ENCODE results near the gene GRM4.
"Not testable (repeated sequence)": the region's sequence is repeated elsewhere in the genome, so short reads cannot be mapped to it uniquely, and the experiment has no call there.

Gene GRM4

GRCh38 chr6:34020278-34020677, 125.6 kb downstream of the GRM4 start:
- DNase-seq: no peak

DNA sequence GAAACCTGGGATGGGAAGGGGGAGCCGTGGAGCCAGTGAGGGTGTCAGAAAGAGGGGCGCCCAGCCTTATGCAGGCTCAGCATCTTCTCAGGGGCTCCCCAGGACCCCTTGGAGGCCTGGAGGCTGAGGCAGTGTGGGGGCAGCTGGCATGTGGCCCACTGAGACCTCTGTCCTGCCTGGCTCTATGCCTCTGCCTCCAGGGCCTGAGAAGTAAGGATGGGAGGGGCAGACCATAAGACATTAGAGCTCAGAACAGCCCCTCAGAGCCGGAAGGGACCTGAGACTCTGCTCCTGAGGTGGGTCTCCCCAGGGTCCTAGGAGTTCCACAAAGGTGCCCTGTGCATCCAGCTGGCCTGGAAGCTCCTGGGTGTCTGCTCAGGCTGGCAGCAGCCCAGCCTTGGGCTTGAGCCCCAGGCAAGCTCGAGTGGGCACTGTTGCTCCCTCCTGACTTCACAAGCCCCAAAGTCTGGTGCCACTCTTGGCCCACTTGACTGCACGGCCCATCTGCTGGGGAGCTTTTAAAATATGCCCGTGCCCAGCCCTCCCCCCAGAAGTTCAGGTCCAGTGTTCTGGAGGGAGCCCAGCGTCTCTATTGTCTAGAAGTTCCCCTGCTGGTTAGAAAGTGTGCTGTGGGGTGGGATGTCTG, 126.8 kb downstream of the GRM4 start:
- DNase-seq: no peak

DNA sequence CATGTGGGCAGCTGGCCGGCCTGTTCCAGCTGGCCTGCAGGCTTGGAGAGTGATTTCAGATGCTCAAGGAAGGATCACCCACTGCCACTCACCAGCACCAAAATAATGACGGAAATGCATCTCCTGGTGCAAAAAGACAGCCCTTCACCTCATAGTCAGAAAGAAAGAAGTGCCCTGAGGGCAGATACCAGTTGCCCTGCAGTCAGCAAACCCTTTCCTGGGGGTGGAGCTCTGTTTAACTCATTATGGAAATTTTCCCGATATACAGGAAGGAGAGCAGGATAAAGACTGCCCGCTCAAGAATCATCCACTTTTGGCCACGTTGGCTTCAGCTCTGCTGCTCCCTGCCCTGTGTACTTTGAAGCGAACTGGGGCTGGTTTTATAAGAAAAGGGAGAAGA, 127.9 kb downstream of the GRM4 start:
- no peak for DNase-seq

DNA sequence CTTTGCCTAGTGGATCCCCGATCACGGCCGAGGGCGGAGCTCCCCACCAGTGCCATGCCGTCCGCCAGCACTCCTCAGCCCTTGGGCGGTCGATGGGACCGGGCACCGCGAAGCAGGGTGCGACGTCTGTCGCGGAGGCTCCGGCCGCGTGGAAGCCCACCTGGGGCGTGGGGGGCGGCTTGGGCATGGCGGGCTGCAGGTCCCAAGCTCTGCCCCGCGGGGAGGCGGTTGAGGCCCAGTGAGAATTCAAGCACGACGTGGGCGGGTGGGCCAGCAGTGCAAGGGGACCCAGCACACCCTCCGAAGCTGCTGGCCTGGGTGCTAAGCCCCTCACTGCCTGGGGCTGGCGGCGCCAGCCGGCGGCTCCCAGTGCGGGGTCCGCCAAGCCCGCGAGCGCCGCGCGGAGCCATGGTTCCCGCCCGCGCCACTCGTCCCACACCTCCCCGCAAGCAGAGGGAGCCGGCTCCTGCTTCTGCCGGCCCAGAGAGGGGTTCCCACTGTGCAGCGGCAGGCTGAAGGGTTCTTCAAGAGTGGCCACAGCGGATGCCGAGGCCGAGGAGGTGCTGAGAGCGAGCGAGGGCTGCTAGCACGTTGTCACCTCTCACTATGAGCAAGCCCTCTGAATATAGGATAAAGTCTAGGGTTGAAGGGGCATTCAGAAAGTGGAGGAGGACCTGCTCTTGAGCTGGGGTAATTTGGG, 128.6 kb downstream of the GRM4 start:
- DNase-seq: no peak

DNA sequence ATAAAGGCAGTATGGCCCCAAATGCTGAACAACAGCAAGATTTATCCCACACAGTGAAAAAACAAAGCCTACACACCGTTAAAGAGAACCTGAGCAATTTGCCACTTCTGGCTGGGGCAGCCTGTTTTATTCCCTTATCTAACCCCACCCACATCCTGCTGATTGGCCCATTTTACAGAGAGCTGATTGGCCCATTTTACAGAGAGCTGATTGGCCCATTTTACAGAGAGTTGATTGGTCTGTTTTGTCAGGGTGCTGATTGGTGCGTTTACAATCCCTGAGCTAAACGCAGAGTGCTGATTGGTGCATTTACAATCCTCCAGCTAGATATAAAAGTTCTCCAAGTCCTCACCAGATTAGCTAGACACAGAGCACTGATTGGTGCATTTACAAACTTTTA, 129.3 kb downstream of the GRM4 start:
- DNase-seq: not testable (repeated sequence)

DNA sequence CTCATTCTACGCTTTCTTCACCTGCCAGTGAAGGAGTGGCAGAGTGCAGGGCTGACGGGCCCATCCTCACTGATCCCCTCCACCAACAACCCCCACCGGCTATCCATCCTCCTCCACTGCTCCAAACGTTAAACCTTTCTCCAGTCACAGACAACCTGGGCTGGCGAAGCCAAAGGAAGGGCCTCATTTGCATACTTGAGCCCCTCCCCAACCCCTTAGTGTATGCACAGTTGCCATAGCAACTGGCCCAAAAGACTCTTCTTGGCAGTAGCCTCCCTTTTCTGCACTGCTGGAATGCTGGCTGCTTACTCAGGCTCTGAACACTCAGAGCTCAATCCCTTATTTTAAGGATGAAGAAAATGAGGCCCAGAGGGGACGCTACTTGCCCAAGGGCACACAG, 130.3 kb downstream of the GRM4 start:
- no peak for DNase-seq

DNA sequence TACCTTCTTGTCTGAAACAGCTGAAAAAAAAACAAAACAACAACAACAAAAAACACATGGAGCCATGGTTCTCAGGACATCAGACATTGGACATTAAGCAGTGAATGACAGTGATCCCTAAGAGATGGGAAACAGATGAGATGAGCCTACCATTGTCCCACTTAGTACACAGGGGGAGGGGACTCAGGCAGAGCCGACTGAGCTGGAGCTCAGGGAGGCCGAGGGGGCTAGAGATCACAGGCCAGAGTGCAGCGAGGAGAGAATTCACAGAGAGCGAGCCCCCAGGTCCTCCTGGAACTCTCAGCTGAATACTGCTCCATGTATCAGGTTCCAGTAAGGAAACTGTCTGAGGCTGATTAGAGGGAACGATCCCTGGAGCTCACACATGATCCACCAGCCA, 134.6 kb downstream of the GRM4 start:
- DNase-seq: no peak

DNA sequence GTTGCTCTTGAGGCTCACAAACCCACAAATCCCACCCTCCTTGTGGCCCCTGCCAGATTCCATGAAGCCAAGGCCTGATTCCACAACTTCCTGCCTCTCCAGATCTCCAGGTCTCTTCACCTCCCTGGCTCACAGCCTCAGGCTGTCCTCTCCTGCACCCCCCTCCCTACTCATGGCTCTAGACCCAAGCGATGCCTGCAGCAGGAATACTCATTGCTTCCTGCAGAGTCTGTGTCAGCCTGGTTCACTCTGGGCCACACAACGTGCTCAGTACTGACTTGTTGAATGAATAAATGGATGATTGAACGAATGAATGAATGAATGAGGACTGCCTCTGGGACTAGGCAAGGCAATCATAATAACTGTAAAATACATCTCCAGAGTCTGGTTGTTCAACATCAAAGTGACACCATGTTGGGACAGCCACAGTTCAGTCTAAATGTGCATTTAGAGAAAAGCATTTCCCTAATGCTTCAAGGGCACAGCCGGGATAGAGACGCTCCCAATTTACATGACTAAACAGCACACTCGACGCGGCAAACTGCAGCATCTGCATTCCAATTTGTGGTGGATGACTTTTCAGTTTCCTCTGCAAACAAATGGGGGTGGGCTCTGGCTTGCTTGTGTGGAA, 139.9 kb downstream of the GRM4 start:
- no peak for DNase-seq

DNA sequence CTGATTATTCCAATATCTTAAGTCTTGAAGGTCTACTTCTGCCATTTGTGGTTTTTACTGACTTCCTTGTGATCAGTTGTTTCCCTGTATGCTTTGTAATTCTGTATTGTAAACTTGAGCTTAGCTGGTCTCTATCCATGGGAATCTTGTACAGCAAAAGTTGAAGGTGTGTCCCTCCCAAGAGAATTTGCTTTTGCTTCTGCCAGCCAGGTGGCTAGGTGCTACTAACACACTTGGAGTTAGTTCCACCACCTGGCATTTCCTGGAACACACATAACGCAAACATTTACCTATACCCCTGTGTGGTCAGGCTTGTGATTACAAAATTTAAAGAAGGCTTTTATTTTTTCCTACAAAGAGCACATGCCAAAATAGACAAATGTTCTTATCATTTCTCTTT, 141.2 kb downstream of the GRM4 start:
- DNase-seq: no peak

DNA sequence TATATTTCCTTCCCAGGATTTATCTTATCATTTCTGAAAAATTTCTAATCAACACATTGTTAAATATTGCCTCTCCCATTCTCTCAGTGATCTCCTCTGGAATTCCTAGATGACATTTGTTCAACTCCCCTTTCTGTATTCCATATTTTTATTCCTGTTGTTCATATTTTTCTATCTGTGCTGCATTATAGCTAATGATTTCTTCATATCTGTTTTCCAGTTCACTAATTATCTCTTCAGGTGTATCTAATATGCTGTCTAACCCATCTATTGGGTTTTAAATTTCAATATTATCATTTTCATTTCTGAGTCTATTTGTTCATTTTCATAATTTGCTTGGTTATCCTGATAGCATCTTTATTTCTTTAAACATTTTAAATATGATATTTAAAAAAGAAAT, 141.9 kb downstream of the GRM4 start:
- DNase-seq: no peak

- DNase-seq: no peak
Measured at GRCh38 chr6:34001706-34002621, 143.9 kb downstream of the GRM4 start.

GRCh38 chr6:34000281-34000680, 145.6 kb downstream of the GRM4 start:
- DNase-seq: no peak

DNA sequence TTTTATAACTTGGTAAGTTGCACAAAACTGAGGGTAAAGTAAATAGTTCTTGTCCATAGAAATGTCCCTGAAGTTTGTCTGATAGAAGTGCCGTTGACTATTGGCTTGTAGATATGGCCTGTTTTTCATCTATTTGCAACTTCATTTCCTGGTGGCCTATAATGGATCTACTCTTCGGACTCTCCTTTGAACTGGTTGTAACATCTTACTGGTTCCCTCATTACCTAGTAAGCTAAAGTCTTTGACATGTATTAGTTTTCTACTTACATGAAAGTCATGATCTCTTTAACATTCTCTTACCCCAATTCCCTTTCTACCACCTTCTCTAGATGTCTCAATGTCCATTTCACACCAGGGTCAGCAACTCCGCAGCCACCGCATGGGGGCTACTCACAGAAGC, 146.3 kb downstream of the GRM4 start:
- DNase-seq: no peak

- no peak for DNase-seq
Measured at GRCh38 chr6:33998660-33999059, 147.2 kb downstream of the GRM4 start.

GRCh38 chr6:33997265-33997664, 148.6 kb downstream of the GRM4 start:
- no peak for DNase-seq

- no peak for DNase-seq
Measured at GRCh38 chr6:33996120-33996475, 149.8 kb downstream of the GRM4 start.

DNA sequence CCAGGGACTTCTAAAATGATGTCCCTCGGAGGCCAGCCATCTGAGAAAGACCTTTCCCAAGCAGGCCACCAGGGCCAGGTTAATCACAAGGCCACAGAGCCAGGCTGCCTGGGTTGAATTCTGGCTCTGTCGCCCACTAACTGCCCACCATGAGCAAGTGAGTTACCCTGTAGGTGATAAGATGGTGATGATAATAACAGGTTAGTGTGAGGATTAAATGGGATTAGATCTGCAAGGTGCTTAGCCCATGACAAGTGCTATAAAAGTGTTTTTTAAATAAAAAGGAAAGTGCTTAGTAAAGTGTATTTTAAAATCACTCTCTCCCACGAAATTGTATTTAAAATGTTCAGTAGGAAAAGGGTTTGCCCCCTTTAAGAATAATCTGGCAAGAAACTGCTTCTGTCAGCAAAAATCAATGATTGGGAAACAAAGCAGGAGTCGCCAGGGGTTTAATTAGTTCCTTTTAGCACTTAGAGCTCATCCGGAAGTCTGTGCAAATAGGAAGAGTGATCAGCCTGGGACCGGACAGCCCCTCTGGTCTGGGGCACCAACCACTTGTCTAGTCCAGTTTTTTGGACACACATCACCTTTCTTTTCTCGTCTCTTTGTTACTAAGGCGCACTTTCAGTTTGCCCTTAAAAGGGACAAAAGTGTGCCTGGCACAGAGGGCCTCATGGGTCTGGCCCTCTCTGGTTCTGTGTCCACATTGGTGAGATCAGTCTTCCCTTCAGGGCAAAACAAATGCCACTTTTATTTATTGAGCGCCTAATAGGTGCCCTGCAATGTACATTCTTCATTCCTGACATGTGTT, 150.4 kb downstream of the GRM4 start:
- no peak for DNase-seq

DNA sequence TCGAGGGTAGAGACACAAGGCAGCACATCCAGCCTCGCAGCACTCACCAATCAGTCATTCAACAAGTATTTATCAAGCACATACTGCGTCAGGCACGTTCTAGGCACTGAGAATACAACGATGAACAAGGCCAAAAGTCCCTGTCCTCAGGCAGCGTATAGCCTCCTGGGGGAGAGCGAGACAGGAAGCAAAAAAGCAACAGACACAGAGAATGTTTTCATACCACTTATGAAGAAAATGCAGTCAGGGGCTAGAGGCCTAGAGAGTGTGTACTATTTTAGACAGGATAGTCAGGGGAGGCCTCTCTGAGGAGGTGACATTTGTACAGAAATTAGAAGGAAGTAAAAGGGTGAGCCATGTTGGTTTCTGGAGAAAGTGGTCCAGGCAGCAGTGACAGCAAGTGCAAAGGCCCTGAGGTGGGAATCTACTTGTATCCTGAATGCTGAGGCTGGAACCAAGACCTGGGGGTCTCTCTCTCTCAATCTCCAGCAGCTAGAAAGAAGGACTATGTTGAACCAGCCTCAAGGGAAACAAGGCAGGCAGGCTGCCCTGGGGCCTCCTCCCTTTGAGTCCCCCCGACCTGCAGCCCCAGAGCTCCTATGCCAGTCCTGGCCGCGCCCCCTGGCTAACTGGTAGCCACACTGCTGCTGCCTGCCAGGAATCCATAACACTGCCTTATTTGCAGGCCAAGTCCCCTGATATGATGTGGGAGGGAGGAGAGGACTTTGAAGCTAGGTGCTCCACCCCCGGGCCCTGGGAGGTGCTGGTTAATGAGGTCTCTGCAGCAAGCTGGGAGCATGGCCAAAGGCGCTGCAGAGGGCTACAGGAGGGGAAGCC, 151.2 kb downstream of the GRM4 start:
- DNase-seq: no peak

GRCh38 chr6:33993653-33994471, 152.0 kb downstream of the GRM4 start:
- no peak for DNase-seq

- DNase-seq: no peak
Measured at GRCh38 chr6:33993091-33993490, 152.8 kb downstream of the GRM4 start.

- no peak for DNase-seq
Measured at GRCh38 chr6:33992191-33992590, 153.7 kb downstream of the GRM4 start.

Data from activated CD8-positive, alpha-beta memory T cell treated with anti-CD3 and anti-CD28 coated beads, Interleukin-2, amount 50 U/mL, for 4 hours (primary cell).